ENCODE data around the gene ARF6. TPM values are rescaled to one million over a fixed set of nuclear protein-coding genes. Genes with fewer than 3 reads are reported as not detected.
"Not testable (repeated sequence)": the region's sequence is repeated elsewhere in the genome, so short reads cannot be mapped to it uniquely, and the experiment has no call there.

ARF6 gene
- total and polyA plus RNA-seq, 7 donors = 19.0 to 43.1 (median 27.1) TPM

GRCh38 chr14:49934646-49935045 lies 41.8 kb downstream of the ARF6 start:
- no peaks in the 10 kb centered on the region for H3K4me1 ChIP-seq
- no peak for ATAC-seq
- TF ChIP-seq CTCF (IDR thresholded peaks at IDR 0.05) = no peak
- H3K9me3 ChIP-seq = no peaks in the 10 kb centered on the region
- H3K36me3 ChIP-seq (ENCODE audit: insufficient read depth in 1 of 2, low read depth in 1 of 2) = no peaks in the 10 kb centered on the region
- no peak for DNase-seq
- H3K4me3 ChIP-seq = no peak overlapping the region
- no peaks in the 10 kb centered on the region for H3K27me3 ChIP-seq (ENCODE audit: insufficient read depth in 3 of 3, low read length in 2 of 3)
- intact Hi-C loops (cut with DNase I) = no loop called here
- no peak overlapping the region for H3K27ac ChIP-seq

- 96 to 99% (median 97%) methylated on average over 3 of the region's 3 CpGs for WGBS, 3 donors
- TF ChIP-seq CTCF (IDR thresholded peaks at IDR 0.05) = no peak
- no peak for ATAC-seq
- Histone ChIP-seq H3K9me3 (no peaks in the 10 kb centered on the region), H3K27me3 (ENCODE audit: insufficient read depth in 3 of 3, low read length in 2 of 3) (no peaks in the 10 kb centered on the region), H3K4me1 (no peaks in the 10 kb centered on the region), H3K27ac (no peak overlapping the region), H3K36me3 (ENCODE audit: insufficient read depth in 1 of 2, low read depth in 1 of 2) (no peaks in the 10 kb centered on the region), H3K4me3 (no peak overlapping the region)
- DNase-seq = no peak
- intact Hi-C loops (cut with DNase I) = no loop called here
These were observed 42.6 kb downstream of the ARF6 start for GRCh38 chr14:49935526-49935925.

DNA sequence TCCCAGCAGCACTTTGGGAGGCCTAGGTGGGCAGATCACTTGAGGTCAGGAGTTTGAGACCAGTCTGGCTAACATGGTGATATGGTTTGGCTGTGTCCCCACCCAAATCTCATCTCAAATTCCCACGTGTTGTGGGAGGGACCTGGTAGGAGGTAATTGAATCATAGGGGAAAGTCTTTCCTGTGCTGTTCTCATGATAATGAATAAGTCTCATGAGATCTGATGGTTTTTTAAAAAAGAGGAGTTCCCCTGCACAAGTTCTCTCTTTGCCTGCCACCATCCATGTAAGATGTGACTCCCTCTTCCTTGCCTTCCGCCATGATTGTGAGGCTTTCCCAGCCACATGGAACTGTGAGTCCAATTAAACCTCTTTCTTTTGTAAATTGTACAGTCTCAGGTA lies 43.4 kb downstream of the ARF6 start:
- ATAC-seq; H3K4me1 ChIP-seq; DNase-seq; H3K9me3 ChIP-seq; H3K36me3 ChIP-seq (ENCODE audit: insufficient read depth in 1 of 2, low read depth in 1 of 2); intact Hi-C loops (cut with DNase I); H3K27ac ChIP-seq; H3K27me3 ChIP-seq (ENCODE audit: insufficient read depth in 3 of 3, low read length in 2 of 3); H3K4me3 ChIP-seq: not testable (repeated sequence)
- 87 to 91% (median 88%) methylated on average over 2 of the region's 2 CpGs for WGBS, 3 donors

- not testable (repeated sequence) for ATAC-seq
These were observed 44.0 kb downstream of the ARF6 start for GRCh38 chr14:49936882-49937281.

GRCh38 chr14:49939215-49939614 lies 46.3 kb downstream of the ARF6 start:
- H3K4me1 ChIP-seq; ATAC-seq; H3K27me3 ChIP-seq (ENCODE audit: insufficient read depth in 3 of 3, low read length in 2 of 3); H3K9me3 ChIP-seq; DNase-seq; H3K4me3 ChIP-seq; intact Hi-C loops (cut with DNase I); H3K36me3 ChIP-seq (ENCODE audit: insufficient read depth in 1 of 2, low read depth in 1 of 2); H3K27ac ChIP-seq: not testable (repeated sequence)
- WGBS, 3 donors = 96 to 98% (median 96%) methylated on average over 2 of the region's 2 CpGs

More at GRCh38 chr14:49936882-49937281, 44.0 kb downstream of the ARF6 start:
- H3K4me3 ChIP-seq; H3K4me1 ChIP-seq; intact Hi-C loops (cut with DNase I); H3K27ac ChIP-seq; H3K36me3 ChIP-seq (ENCODE audit: insufficient read depth in 1 of 2, low read depth in 1 of 2); H3K9me3 ChIP-seq; DNase-seq; H3K27me3 ChIP-seq (ENCODE audit: insufficient read depth in 3 of 3, low read length in 2 of 3): not testable (repeated sequence)
- WGBS, 3 donors = 86 to 91% (median 89%) methylated on average over 5 of the region's 5 CpGs

- intact Hi-C loops (cut with DNase I) = no loop called here
- WGBS, 3 donors = 62 to 70% (median 66%) methylated on average over 6 of the region's 6 CpGs
- Histone ChIP-seq H3K27me3 (ENCODE audit: insufficient read depth in 3 of 3, low read length in 2 of 3) (no peaks in the 10 kb centered on the region), H3K4me1 (no peaks in the 10 kb centered on the region), H3K36me3 (ENCODE audit: insufficient read depth in 1 of 2, low read depth in 1 of 2) (no peaks in the 10 kb centered on the region), H3K4me3 (no peak overlapping the region), H3K9me3 (no peaks in the 10 kb centered on the region), H3K27ac (no peak overlapping the region)
- DNase-seq = no peak
- no peak for TF ChIP-seq CTCF (IDR thresholded peaks at IDR 0.05)
- no peak for ATAC-seq
These were observed 47.1 kb downstream of the ARF6 start for GRCh38 chr14:49939884-49940510.

Measured in psoas muscle (tissue), 8 donors.